ENCODE data around the gene ZNF808.
"Not testable (repeated sequence)": the region's sequence is repeated elsewhere in the genome, so short reads cannot be mapped to it uniquely, and the experiment has no call there.

Gene ZNF808

DNA sequence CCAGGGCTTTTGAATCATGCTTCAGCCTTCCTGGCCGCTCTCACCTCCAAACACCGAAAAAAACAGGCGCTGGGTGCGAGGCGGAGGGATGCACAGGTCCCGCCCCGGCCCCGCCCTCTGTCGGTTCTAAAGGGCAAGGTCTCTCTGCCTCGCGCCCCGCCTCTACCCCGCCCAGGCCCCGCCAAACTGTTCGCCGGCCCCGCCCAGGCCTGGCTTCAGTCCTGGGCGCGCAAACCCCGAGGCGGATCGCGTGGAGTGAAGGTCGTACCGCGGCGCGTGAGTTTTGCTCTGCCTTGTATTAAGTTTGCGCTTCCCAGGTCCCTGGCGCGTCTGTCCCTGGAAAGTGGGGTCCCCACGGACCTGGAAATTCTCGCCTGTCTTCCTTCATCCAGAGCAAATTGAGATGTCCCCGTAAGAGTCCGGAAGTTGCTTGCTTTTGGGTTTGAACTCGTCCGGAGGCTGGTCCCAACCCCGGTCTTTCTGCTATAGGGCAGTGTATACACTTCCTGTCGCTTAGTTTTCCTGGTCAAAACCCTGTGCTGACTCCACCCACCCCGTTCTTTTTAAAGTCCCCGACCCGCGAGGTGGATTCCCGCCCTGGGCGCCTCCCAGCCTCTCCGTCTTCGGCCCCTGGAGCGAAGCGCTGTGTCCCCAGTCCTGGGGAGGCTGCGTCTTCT is 8.4 kb downstream of the ZNF808 start:
- DNase-seq (ENCODE audit: low read depth in 2 of 3, low spot score in 2 of 3) = peak; percentile 67 to 78 (median 74)

DNA sequence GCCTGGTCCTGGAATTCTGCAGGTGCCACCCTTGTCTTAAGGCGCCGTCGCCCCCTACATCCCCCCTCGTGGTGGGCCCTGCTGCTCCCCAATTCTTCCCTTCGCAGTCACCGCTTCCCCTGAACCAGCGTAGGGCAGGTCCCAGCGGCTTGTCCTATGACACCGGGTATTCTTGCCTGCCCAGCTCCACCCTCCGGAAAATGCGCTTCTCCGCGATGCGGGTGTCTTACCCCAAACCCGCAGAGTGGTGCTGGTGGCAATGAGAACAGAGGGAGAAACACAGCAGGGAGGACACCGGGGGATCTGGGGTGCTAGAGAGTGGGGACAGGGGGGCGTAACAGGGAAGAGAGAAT is 9.0 kb downstream of the ZNF808 start:
- DNase-seq (ENCODE audit: low read depth in 2 of 3, low spot score in 2 of 3) = no peak

DNA sequence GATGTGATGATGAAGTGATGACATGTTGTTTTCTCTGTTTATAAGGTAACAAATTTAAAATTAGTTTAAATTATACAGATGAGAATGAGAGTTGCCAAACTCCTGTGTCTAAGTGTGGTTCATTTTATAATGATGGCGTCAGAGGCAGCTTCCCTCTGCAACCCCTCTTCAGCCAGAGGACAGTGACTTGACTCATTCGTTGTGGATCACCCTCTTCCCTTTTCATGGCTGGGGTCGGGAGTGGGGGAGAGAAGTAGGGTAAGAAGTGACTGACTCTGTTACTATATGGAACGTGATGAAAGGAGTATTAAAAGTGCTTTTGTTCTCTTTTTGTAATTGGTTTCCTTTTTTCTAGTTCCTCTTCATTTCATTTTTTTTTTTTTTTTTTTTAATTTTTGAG is 11.3 kb downstream of the ZNF808 start:
- not testable (repeated sequence) for DNase-seq (ENCODE audit: low read depth in 2 of 3, low spot score in 2 of 3)

DNA sequence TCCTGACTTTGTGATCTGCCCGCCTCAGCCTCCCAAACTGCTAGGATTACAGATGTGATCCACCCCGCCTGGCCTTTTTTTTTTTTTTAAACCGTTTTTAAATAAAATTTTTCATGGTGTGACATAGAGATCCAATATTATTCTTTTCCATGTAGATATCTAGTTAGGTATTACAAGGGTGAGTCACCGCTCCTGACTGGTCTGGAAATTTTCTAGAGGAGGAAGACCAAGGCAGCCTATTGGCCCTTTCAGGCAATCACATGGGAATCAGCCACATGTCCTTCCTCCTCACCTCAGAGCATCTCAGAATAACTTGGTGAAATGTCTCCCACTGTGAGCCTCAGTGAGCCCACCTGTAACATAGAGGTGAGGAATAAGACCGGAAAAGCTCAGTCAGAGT is 13.7 kb downstream of the ZNF808 start:
- DNase-seq (ENCODE audit: low read depth in 2 of 3, low spot score in 2 of 3) = not testable (repeated sequence)

DNA sequence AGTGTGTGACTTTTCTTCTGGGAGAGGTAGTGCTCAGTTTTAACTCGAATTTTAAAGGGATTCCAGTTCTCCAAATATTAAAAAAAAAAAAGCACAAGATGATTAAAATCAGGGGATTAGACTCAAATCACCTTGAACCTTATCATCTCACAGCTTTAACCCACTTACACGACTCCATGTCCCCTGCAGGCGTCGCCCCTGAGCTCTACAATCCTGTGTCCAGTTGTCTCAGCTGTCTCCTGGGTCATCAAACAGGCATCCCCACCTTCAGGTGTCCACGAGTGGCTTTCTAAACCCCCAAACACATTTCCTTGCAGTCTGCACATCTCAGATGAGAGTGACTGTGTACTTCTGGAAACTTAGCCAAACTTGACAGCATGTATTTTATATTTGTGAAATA is 14.1 kb downstream of the ZNF808 start:
- no peak for DNase-seq (ENCODE audit: low read depth in 2 of 3, low spot score in 2 of 3)

DNA sequence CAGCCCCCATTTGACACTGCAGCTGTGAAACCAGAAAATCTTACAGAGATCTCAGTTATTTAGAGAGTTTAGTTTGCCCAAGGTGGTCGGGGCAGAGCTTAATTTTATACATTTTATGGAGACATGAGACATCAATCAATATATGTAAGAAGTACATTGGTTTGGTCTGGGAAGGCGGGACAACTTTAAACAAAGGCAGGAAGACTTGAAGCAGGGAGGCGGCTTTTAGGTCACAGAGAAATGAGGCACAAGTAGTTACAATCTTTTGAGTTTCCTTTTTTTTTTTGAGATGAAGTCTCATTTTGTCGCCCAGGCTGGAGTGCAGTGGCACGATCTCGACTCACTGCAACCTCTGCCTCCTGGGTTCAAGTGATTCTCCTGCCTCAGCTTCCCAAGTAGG is 15.1 kb downstream of the ZNF808 start:
- not testable (repeated sequence) for DNase-seq (ENCODE audit: low read depth in 2 of 3, low spot score in 2 of 3)

DNA sequence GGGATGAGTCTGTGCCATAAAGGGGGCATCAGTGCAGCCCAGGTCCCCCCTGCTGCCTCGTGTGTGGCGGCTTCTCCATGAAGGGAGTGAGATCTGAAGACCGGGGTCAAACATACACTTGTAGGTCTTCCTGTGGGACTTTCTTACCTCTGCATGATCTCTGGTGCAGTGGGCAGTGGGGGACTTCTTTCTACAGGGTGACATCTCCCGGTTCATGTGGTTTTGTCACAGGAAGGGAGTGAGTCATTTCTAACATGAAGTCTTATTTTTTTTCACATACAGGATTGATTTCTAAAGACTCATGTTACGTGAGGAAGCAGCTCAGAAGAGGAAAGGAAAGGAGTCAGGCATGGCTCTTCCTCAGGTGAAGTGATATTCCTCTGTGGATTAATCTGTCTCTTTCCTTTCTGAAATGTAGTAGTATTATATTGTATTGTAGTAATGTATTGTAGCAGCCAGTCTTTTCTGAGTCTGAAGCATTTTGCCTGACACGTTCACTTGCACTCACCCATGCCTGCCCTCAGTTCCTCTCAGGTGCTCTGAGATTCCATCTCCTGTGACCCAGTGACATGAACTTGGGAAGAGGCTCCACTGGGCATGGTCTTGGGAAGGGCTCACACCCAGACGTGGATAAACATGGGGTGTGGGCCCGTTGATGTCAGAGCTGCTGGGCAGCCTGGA is 15.7 kb downstream of the ZNF808 start:
- DNase-seq (ENCODE audit: low read depth in 2 of 3, low spot score in 2 of 3) = no peak

DNA sequence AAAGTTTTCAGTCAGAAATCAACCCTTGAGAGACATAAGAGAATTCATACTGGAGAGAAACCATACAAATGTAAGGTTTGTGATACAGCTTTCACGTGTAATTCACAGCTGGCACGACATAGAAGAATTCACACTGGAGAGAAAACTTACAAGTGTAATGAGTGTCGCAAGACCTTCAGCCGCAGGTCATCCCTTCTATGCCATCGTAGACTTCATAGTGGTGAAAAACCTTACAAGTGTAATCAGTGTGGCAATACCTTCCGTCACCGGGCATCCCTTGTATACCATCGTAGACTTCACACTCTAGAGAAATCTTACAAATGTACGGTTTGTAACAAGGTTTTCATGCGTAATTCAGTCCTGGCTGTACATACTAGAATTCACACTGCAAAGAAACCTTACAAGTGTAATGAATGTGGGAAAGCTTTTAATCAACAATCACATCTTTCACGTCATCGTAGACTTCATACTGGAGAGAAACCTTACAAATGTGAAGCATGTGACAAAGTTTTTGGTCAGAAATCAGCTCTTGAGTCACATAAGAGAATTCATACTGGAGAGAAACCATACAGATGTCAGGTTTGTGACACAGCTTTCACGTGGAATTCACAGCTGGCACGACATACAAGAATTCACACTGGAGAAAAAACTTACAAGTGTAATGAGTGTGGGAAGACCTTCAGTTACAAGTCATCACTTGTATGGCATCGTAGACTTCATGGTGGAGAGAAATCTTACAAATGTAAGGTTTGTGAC is 26.9 kb downstream of the ZNF808 start:
- DNase-seq (ENCODE audit: low read depth in 2 of 3, low spot score in 2 of 3) = no peak

DNA sequence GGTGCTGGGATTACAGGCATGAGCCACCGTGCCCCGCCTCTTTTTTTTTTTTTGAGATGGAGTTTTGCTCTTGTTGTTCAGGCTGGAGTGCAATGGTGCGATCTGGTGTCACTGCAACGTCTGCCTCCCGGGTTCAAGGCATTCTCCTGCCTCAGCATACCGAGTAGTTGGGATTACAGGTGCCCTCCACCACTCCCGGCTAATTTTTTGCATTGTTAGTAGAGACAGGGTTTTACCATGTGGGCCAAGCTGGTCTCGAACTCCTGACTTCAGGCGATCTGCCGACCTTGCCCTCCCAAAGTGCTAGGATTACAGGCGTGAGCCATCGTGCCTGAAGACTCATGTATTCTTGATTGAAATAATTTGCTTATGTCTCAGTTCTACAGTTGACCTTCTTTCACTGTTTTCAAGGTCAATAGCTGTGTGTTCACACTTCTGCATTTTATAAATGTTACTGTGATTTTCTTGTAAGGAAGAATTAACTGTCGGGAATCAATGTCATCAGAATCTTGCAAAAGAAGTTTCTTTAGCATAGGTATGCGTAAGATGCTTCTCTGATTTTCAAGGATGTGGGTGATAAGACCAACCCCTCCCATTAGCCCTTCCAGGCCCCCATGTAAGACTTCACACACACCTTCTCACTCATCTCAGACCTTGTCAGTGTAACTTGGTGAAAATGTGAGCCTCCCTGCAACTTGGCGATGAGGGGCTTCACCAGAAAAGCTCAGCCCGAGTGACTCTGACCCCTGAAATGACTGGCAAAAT is 29.9 kb downstream of the ZNF808 start:
- DNase-seq (ENCODE audit: low read depth in 2 of 3, low spot score in 2 of 3) = no peak

DNA sequence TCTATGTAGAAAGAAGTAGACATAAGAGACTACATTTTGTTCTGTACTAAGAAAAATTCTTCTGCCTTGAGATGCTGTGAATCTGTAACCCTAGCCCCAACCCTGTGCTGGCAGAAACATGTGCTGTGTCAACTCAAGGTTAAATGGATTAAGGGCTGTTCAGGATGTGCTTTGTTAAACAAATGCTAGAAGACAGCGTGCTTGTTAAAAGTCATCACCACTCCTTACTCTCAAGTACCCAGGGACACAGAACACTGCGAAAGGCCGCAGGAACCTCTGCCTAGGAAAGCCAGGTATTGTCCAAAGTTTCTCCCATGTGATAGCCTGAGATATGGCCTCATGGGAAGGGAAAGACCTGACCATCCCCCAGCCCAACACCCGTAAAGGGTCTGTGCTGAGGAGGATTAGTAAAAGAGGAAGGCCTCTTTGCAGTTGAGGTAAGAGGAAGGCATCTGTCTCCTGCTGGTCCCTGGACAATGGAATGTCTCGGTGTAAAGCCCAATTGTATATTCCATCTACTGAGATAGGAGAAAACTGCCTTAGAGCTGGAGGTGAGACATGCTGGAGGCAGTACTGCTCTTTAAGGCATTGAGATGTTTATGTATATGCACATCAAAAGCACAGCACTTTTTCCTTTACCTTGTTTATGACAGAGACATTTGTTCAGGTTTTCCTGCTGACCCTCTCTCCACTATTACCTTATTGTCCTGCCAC is 31.4 kb downstream of the ZNF808 start:
- DNase-seq (ENCODE audit: low read depth in 2 of 3, low spot score in 2 of 3) = not testable (repeated sequence)

DNA sequence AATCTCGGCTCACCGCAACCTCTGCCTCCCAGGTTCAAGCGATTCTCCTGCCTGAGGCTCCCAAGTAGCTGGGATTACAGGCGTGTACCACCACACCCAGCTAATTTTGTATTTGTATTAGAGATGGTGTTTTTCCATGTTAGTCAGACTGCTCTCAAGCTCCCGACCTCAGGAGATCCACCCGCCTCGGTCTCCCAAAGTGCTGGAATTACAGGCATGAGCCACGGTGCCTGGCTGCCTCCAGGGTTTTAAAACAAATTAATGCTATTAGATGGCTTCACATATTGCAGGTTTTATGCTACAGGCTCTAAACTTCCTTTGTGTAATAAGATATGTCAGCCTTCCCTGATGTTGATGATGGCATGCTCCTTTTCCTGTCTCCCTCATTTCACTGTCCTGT is 34.1 kb downstream of the ZNF808 start:
- DNase-seq (ENCODE audit: low read depth in 2 of 3, low spot score in 2 of 3) = not testable (repeated sequence)

DNA sequence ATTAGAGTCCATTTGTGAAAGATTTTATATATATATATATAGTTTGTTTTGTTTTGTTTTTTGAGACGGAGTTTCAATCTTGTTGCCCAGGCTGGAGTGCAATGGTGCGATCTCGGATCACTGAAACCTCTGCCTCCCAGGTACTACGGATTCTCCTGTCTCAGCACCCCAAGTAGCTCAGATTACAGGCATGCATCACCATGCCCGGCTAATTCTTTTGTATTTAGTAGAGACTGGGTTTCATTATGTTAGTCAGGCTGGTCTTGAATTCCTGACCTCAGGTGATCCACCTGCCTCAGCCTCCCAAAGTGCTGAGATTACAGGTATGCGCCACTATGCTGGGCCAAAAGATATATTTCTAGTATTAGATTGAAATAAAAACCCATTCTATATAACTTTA is 38.7 kb downstream of the ZNF808 start:
- DNase-seq (ENCODE audit: low read depth in 2 of 3, low spot score in 2 of 3) = no peak

DNA sequence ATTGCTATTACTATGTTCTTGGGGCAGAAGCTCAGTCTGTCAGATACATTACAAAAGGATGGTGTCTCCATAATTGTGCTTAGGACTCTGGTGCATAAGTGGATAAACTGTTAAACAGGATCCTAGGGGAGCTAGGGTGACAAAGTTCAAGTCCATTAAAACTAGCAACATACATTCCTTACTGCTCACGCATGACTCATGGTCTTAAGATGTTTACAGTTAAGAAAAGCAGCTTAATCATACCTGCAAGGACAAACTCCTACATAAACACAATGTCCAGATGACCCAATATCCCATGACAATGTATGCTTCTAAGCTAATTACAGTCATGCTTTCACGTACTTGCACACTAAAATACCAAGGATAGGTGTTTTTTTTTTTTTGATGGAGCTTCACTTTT is 39.1 kb downstream of the ZNF808 start:
- no peak for DNase-seq (ENCODE audit: low read depth in 2 of 3, low spot score in 2 of 3)

DNA sequence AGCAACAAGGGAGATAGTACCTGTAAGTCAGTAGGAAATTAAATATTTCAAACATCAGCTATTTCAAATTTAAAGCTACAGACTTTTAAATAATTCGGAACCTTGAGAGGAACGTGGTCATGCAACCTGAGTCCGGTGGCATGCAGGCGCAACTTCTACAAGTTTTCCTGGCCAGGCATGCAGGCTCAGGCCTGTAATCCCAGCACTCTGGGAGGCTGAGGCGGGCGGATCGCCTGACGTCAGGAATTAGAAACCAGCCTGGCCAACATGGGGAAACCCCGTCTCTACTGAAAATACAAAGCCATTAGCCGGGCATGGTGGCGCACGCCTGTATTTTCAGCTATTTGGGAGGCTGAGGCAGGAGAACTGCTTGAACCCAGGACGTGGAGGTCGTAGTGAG is 40.5 kb downstream of the ZNF808 start:
- DNase-seq (ENCODE audit: low read depth in 2 of 3, low spot score in 2 of 3) = no peak

DNA sequence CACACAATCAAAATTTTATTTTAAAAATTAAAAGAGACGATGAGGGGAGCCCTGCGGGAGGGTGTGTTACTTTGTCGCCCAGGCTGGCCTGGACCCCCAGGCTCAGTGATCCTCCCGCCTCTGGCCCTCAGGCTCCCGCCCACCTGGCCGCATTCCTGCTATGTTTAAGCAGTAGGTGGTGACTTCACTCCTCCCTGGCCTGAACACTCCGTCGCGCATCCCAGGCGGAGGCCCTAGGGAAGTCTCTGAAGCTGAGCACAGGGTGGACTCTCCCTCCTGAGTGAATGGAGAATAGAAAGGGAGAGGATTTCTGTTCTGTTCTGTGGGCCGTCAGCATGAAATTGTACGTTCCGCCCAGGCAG is 42.2 kb downstream of the ZNF808 start:
- not testable (repeated sequence) for DNase-seq (ENCODE audit: low read depth in 2 of 3, low spot score in 2 of 3)

DNA sequence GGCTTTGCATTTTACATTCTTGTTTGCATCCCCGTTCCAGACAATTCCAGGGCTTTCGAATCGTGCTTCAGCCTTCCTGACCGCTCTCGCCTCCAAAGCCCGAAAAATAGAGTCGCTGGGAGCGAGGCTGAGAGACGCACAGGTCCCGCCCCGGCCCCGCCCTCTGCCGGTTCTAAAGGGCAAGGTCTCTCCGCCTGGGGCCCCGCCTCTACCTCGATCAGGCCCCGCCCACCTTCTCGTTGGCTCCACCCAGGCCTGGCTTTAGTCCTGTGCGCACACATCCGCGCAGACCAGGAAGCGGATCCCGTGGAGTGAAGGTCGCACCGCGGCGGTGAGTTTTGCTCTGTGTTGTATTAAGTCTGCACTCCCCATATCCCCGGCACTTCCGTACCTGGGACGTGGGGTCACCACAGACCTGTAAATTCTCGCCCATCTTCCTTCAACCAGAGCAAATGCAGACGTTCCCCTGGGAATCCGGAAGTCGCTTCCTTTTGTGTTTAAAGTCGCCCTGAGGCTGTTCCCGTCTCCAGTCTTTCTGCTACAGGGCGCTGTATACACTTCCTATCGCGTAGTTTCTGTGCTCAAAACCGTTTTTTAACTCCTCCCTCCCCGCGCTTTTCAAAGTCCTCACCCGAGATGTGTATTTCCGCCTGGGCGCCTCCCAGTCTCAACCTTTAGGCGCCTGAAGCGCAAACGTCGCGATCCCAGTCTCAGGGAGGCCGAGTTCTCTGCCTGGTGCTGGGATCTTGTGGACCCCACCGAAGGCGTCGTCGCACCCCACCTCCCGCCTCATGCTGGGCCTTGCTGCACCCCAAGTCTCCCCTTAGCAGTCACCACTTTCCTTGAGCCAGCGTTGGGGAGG is 42.8 kb downstream of the ZNF808 start, which contains the start of gene ZNF701:
Gene ZNF701, plus strand, starts transcription at position 288 of the 862 bp plus-strand sequence. CDS start 3,861 bp downstream, outside the sequence.
- DNase-seq (ENCODE audit: low read depth in 2 of 3, low spot score in 2 of 3) = peak; percentile 79 to 93 (median 84)

DNA sequence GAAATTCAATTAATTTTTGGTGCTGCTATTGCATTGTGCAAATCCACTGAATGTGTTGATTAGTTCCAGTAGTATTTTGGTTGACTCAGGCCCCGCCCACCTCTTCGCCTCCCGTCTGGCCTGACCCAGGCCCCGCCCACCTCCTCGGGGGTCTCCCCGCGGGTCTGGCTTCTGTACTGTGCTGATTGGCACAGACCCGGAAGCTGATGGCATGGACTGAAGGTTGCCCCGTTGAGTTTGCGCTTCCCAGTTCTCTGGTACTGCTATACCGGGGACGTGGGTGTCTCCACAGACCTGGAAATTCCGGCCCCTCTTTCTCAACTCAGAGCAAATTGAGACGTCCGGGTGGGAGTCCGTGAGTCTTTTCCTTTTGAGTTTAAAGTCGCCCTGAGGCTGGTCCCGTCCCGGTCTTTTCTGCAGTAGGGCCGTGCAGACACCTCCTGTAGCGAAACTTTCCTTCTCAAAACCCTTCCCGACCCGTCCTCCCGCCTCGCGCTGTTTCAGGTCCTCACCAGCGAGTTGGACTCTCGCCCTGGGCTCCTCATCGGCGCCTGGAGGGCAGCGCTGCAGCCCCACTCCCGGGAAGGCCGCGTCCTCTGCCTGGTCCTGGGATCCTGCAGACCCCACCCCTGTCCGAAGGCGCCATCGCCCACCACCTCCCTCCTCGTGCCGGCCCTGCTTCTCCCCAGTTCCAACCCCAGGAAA is 57.4 kb downstream of the ZNF808 start:
- no peak for DNase-seq (ENCODE audit: low read depth in 2 of 3, low spot score in 2 of 3)

DNA sequence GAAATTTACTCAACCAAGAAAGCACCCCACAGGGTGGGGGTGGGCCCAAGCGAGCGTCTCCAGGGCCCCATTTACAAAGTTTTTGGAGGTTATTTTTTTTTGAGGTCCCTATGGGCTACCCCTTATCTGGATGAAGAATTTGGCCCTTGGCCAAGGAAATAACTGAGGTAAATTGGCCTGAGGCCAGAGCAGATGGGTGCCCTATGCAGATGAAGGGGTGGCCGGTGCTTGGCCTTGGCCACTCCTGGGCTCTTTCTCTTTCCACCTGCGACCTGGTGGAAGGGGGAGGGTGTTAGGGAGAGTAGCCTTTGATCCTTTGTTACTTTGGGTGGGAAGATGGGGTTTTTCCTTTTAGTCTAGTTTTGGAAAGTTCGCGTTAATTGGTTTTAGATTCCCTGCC is 58.1 kb downstream of the ZNF808 start:
- no peak for DNase-seq (ENCODE audit: low read depth in 2 of 3, low spot score in 2 of 3)

DNA sequence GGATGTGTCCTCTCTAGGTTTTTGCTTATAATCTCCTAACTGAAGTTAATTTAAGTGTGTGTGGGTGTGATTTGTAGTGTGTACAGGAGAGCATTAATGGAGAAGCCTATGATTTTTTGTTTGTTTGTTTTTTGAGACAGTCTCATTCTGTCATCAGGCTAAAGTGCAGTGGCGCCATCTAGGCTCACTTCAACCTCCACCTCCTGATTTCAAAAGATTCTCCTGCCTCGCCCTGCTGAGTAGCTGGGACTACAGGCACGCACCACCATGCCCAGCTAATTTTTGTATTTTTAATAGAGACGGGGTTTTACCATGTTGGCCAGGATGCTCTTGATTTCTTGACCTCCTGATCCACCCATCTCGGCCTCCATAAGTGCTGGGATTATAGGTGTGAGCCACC is 63.3 kb downstream of the ZNF808 start:
- no peak for DNase-seq (ENCODE audit: low read depth in 2 of 3, low spot score in 2 of 3)
